ENCODE data around the gene GK2.

DNA sequence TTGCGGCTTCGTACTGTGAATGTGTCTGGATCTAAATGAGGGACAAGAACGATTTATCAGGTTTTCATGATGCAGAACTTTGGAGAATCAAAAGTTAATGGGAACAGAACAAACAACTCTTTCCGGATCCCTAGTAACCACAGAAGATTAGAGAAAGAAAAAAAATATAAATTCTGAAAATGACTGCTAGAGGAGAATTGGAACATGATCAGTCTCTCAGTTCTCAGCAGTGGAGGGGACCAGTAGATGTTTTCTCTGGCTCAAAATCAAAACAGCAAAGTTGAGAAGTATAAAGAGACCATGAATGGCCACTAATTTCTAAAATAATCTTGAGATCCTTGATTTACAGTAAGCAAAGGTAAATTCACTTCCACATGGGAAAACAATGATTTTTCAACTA lies 38.1 kb upstream of the GK2 start:
- TF ChIP-seq, protein P1, sequence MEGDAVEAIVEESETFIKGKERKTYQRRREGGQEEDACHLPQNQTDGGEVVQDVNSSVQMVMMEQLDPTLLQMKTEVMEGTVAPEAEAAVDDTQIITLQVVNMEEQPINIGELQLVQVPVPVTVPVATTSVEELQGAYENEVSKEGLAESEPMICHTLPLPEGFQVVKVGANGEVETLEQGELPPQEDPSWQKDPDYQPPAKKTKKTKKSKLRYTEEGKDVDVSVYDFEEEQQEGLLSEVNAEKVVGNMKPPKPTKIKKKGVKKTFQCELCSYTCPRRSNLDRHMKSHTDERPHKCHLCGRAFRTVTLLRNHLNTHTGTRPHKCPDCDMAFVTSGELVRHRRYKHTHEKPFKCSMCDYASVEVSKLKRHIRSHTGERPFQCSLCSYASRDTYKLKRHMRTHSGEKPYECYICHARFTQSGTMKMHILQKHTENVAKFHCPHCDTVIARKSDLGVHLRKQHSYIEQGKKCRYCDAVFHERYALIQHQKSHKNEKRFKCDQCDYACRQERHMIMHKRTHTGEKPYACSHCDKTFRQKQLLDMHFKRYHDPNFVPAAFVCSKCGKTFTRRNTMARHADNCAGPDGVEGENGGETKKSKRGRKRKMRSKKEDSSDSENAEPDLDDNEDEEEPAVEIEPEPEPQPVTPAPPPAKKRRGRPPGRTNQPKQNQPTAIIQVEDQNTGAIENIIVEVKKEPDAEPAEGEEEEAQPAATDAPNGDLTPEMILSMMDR (IDR thresholded peaks at IDR 0.05): no peak
- TF ChIP-seq, protein P2, sequence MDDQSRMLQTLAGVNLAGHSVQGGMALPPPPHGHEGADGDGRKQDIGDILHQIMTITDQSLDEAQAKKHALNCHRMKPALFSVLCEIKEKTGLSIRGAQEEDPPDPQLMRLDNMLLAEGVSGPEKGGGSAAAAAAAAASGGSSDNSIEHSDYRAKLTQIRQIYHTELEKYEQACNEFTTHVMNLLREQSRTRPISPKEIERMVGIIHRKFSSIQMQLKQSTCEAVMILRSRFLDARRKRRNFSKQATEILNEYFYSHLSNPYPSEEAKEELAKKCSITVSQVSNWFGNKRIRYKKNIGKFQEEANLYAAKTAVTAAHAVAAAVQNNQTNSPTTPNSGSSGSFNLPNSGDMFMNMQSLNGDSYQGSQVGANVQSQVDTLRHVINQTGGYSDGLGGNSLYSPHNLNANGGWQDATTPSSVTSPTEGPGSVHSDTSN (IDR thresholded peaks at IDR 0.05): no peak
- TF ChIP-seq EP300 (IDR thresholded peaks at IDR 0.05; ENCODE audit: borderline replicate concordance in 1 of 2, low read depth in 1 of 2, low read length in 1 of 2) (no peak), FOXM1 (IDR thresholded peaks at IDR 0.05; ENCODE audit: low read depth) (no peak)
